Stimulated activated CD4-positive, alpha-beta T cell treated with anti-CD3 and anti-CD28 coated beads, Interleukin-15, amount 100 ng/mL, for 24 hours (primary cell): Measurements from ENCODE around the gene PDE8B.

Experiments
- DNase-seq: peaks from one replicate; pipeline ENCODE4 v3.0.0-alpha.2; 2020

PDE8B gene

DNA sequence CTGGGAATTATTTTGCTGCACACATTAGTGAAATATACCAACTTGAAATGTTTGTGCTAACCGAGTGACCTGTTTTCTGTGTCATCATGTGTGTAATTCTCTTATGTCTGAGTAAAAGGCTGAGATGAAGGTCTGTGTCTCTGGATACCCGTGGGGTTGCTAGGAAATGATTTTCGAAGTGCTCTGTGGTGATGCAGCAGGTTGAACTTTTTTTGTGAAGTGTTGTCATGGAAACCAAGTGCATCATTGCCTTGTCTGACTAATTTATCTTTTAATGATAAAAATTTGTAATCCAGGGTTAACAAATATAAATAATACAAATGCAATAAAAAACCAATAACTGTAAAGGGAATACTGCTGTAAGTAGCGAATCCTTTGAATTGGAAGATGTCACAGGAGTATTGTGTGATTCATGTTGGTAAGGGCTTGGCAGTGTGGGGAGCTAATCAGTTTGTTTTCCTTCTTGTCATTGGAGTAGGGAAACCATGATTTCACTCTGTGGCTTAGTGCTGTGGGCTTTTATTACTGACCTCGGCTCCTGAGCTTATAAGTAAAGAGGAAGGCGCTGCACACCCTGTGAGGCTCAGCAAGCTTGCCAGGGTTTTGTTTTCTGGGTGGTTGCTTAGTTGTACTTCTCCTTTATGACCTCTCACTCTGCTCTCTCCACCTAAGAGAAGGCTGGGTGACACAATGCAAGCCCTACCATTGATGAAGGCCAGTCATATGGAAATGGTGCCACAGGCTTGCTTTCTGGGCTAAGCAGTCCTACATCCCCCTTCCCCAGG is 22.3 kb downstream of the PDE8B start:
- no peak for DNase-seq

DNA sequence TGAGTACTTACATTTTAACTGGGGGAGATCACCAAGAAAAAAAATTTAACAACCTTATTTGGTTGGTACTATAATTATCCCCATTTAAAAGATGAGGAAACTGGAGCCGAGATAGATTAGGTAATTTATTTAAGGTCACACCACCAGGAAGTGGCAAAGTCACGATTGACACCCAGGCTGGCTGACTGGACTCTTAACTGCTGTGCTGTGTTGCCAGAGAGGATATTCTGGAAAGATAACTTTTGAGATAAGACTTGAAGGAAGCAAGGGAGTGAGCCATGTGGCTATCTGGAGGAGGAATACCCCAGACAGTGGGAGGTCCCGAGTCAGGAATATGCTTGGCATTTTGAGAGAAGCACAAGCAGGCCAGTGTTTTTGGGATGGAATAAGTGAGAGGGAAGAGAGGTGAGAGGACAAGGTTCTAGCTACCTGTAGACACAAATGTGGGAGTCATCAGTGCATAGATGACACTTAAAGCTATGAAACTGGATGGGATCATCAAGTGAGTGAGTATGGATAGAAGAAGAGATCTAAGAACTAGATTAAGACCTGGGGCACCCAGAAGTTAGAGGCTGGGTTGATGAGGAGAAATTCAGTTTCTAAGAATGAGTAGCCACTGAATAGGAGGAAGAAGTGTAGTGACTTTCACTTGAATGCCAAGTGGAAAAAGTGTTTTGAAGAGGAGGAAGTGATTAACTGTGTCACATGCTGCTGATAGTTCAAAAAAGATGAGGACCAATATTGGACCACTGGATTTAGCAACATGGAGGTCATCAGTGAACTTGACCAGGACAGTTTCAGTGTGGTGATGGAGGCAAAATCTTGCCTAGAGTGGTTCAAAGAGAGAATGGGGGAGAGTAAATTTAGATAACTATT is 25.6 kb downstream of the PDE8B start:
- DNase-seq = no peak

- peak; percentile 17 for DNase-seq
These were observed 28.8 kb downstream of the PDE8B start for GRCh38 chr5:77239126-77239741.

DNA sequence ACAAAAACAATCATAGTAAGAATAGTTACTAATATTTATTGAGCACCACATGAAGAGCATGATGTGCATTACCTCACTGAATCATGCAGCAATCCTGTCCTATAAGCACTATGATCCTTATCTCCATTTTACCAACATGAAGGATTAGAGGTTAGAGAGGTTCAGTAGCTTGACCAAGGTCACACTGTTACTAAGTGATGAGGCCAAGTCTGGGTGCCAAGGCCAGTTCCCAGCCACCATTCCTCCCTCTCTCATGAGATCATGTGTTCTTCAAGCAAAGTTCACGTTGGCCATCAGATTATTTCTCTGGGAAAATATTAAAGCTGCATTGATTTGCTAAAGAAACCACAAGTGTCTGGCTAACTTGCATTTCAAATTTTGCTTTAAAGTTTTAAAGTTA is 31.0 kb downstream of the PDE8B start:
- no peak for DNase-seq

GRCh38 chr5:77249475-77249874 is 39.0 kb downstream of the PDE8B start:
- DNase-seq = no peak

- DNase-seq = no peak
These were observed 39.5 kb downstream of the PDE8B start for GRCh38 chr5:77250021-77250420.

- no peak for DNase-seq
These were observed 41.4 kb downstream of the PDE8B start for GRCh38 chr5:77251921-77252320.

GRCh38 chr5:77255617-77256016 is 45.1 kb downstream of the PDE8B start:
- no peak for DNase-seq

- no peak for DNase-seq
These were observed 45.9 kb downstream of the PDE8B start for GRCh38 chr5:77256406-77256805.

DNA sequence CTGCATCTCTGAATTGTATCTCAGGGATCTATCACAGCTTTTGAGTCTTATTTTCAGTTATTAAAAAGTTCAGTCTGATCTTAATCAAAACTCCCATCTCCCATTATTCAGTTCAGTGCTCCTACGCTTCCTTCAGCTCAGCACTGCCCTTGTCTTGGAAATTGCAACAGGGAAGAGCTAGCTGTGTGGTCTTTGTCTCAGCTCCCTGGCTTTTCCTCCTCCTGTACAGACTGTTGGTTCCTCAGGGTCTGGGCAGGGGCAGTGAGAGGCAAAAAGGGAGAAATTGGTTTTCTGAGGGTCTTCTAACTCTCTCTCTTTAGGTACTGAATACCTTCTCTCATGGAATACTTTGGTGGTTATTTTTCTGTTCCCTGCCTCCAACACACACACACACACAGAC is 48.2 kb downstream of the PDE8B start:
- DNase-seq = no peak

GRCh38 chr5:77259476-77259875 is 49.0 kb downstream of the PDE8B start:
- DNase-seq = no peak

DNA sequence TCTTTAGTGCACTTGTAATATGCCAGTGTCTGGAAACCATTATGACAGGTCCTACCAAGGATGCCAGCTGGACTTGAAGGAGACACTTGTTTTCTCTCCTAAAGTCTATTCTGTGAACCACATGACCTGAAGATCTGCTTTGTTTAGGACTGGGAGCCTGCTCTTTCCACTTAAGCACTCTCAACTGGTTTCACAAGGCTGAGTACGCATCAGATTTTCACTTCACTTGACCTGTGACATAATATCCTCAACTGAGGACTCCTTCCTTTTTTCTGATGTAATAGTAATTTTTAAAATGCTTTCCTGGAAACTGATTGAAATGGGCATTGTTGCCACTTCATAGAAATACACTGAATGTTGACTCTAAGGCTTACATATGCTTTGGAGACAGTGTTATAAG is 52.2 kb downstream of the PDE8B start:
- no peak for DNase-seq

- no peak for DNase-seq
These were observed 55.8 kb downstream of the PDE8B start for GRCh38 chr5:77266291-77266690.

- no peak for DNase-seq
These were observed 57.0 kb downstream of the PDE8B start for GRCh38 chr5:77267496-77267895.

GRCh38 chr5:77272206-77272605 is 61.7 kb downstream of the PDE8B start:
- DNase-seq = no peak

DNA sequence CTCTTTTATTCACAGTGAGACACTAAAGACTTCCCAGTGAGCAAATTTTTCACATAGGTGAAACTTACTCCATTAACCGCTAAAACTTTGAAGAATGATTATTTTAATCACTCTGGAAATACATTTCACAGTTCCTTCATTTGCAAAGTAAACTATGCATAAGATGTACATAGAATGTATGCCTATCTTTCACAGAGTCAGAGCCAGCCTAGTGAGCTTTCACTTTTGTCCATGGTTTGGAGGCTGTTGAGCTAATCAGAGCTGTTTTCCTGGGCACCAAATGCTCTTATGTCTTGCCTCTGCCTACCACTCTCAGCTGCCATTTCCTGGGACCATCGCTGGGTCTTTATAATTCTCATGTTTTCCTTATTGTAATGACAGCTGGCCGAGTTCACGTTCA is 67.3 kb downstream of the PDE8B start:
- no peak for DNase-seq

DNA sequence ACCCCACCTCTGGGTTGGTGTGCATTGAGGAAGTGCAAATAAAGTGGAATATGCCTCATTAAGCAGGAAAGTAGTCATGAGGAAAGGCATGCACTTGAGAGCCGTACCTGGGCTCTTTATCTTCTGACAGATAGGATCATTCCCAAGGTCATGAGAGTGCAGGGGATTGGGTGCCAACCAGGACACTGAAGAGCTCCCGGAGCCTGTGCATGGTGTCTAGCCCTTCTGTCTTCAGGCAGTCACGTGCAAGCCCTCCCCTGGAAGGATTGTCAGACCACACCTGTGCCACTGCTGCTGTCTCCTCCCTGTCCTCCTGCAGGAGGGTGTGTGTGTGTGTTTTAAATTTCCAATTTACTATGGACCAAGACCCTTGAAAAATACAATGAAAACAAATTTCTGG is 69.6 kb downstream of the PDE8B start:
- DNase-seq = no peak

GRCh38 chr5:77281969-77282336 is 71.5 kb downstream of the PDE8B start:
- DNase-seq = no peak

DNA sequence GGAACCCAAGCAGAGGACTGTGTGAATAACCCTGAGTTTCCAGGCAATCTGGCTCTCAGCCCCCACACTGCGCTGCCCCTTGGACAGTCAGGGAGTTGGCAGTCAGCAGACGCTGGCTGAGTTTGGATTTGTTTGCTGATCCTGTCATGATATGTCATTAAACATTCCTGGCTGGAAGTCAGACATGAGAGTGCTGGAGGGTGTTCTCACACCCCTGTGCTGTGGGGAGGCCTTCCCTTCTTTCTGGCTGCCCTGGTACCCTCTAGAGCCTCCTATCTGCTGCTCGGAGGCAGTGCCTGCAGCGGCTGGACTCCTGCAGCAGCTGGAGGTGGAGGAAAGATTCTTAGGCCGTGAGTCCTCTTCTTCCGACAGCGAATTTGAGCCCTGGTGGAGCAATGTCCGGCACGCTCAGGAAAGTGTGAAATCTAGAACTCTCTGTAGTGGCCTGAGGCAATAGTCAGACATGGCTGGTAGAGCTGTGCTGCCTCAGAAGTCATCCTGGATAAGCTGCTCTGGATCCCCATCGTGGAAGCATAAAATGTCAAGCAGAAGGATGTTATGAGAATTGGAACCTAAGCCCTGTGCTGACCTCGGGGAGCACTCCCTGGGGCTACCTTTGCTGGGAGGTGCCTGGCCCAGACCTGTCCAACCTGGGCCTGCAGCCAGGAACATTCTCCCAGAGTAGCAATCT is 72.0 kb downstream of the PDE8B start:
- DNase-seq = no peak

- DNase-seq = no peak
These were observed 74.9 kb downstream of the PDE8B start for GRCh38 chr5:77285251-77285841.

DNA sequence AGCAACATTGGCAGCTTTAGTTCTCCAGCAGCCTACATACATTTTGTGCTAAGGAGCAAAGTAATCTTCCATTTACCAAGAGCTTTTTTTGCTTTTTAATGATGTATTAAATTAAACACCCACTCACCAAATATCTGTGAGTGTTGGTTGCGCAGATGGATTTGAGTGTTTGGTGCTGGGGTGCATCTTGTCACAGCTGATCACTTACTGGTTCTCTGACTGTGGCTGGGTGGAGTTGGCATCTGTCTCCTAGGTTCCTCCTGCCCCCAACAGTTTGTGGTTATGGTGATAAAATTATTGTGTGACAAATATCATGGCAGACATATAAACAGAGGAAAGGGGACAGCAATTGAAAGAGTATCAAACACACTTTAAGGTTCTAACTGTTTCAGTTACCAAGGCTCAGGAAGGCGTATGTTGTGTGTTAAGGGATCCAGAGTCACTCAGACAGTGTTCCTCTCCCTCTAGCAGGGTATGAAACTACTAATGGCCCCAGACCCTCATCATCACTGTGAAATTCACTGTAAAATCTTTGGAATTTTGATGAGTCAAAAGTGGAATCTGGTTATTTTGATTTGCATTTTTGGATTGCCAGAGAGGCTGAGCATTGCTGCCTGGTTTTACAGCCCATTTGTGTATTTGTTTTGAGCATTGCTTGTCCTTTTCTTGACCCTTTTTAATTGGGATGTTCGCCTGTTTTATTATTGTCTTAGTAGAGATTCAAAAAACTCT is 81.7 kb downstream of the PDE8B start:
- DNase-seq = no peak

DNA sequence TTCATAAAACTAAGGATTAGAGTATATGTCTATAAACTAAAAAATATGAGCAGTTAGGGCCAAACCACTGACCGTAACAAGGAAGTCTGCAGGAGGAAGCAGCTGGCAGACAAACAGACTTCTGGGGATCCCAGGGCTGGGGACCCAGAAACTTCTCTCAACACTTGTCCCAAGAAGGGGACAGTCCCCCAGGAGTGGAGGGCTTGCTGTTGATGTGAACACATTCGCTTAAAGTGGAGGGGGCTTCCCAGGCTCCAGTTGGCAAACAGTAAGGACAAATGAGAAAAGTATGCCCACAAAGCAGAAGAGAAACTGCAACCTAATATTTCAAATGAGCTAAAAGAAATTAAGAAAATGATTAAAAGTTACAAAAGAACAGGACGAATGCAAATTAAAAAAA is 83.7 kb downstream of the PDE8B start:
- DNase-seq = no peak
